SU-DHL-6 (cell line): ENCODE results near the gene RIC1.

ENCODE experiments used
- H2AFZ ChIP-seq: fragments of 200-600 bp; sonication (generic); 2 replicates; pipeline ENCODE4 v1.6.1; 2014; ENCODE audit warnings: low read depth, mild to moderate bottlenecking, moderate library complexity, mixed read lengths, antibody characterized with exemption, low read length; ENCODE audit not compliant: severe bottlenecking
- H3F3A ChIP-seq: fragments of 200-600 bp; shearing (Covaris generic); 2 replicates; pipeline ENCODE4 v1.6.0; 2016; ENCODE audit warnings: antibody characterized with exemption, mild to moderate bottlenecking; ENCODE audit not compliant: insufficient read depth
- H3K27ac ChIP-seq: fragments of 200-600 bp; sonication (generic); 2 replicates; pipeline ENCODE4 v1.5.1; 2016; ENCODE audit warnings: low read depth, mild to moderate bottlenecking, low read length, moderate library complexity, mixed read lengths
- H3K27me3 ChIP-seq: fragments of 200-600 bp; sonication (generic), shearing (Covaris generic); 2 replicates; pipeline ENCODE4 v1.6.0; 2014; ENCODE audit warnings: mild to moderate bottlenecking, low read length
- H3K36me3 ChIP-seq: fragments of 200-600 bp; sonication (generic); 2 replicates; pipeline ENCODE4 v1.6.1; 2014; ENCODE audit warnings: mild to moderate bottlenecking, low read length, mixed read lengths
- H3K4me2 ChIP-seq: fragments of 300-600, 200-600 bp; shearing (Covaris generic), sonication (generic); 2 replicates; pipeline ENCODE4 v1.6.0; 2014; ENCODE audit warnings: low read length, low read depth, mild to moderate bottlenecking; ENCODE audit not compliant: poor library complexity, severe bottlenecking
- H3K4me3 ChIP-seq: fragments of 200-600 bp; sonication (generic); 2 replicates; pipeline ENCODE4 v1.5.1; 2014; ENCODE audit warnings: antibody characterized with exemption, low read length, mild to moderate bottlenecking, mixed read lengths; ENCODE audit not compliant: insufficient read depth, poor library complexity, severe bottlenecking
- H3K79me2 ChIP-seq: fragments of 200-600 bp; sonication (generic); 2 replicates; pipeline ENCODE4 v1.6.1; 2014; ENCODE audit warnings: mild to moderate bottlenecking, low read length, moderate library complexity; ENCODE audit not compliant: insufficient read depth
- H3K9ac ChIP-seq: fragments of 200-600 bp; sonication (generic); 2 replicates; pipeline ENCODE4 v1.7.0; 2014; ENCODE audit warnings: mild to moderate bottlenecking, low read length
- H3K9me2 ChIP-seq: fragments of 200-600 bp; sonication (generic); replicated peaks from 2 replicates; pipeline ENCODE4 v1.6.1; 2014; ENCODE audit warnings: low read length; ENCODE audit not compliant: insufficient read depth
- H3K9me3 ChIP-seq: fragments of 200-600 bp; sonication (generic); 2 replicates; pipeline ENCODE4 v1.6.1; 2014; ENCODE audit warnings: low read length, mixed read lengths; ENCODE audit not compliant: insufficient read depth
- H4K20me1 ChIP-seq: fragments of 200-600 bp; sonication (generic); 2 replicates; pipeline ENCODE4 v1.6.1; 2014; ENCODE audit warnings: low read depth, mild to moderate bottlenecking, antibody characterized with exemption, low read length, moderate library complexity, mixed read lengths
- CTCF ChIP-seq: fragments of 200-600 bp; sonication (generic); IDR thresholded peaks from one replicate; pipeline ENCODE4 v1.5.1; 2017; ENCODE audit warnings: antibody characterized with exemption, mild to moderate bottlenecking, low read length, moderate library complexity; ENCODE audit not compliant: insufficient read depth, poor library complexity, severe bottlenecking
- EZH2phosphoT487 ChIP-seq: fragments of 200-600 bp; sonication (generic), shearing (Covaris generic); conservative IDR thresholded peaks from 2 replicates; pipeline ENCODE4 v1.6.1; 2018; ENCODE audit warnings: mild to moderate bottlenecking, antibody characterized with exemption, low read length, moderate library complexity, mixed read lengths

RIC1 gene

GRCh38 chr9:5643005-5643624 lies 14.2 kb downstream of the RIC1 start:
- Histone ChIP-seq H3K4me2 (no peak overlapping the region), H3K36me3 (no peaks in the 10 kb centered on the region)

GRCh38 chr9:5644501-5644900 lies 15.6 kb downstream of the RIC1 start:
- H3K79me2 ChIP-seq: peaks cover 100% of the 10 kb centered on the region
- H4K20me1 ChIP-seq: peaks cover 24% of the 10 kb centered on the region; the same call in 1 of the 2 replicates
- no peaks in the 10 kb centered on the region; the same call in 1 of the 2 replicates for H3F3A ChIP-seq
- no peak overlapping the region for H3K4me2 ChIP-seq
- no peaks in the 10 kb centered on the region for H3K36me3 ChIP-seq
- no peak for TF ChIP-seq CTCF
- TF ChIP-seq EZH2phosphoT487: no peak
- no peak overlapping the region for H3K9ac ChIP-seq
- H3K4me3 ChIP-seq: no peak overlapping the region
- H3K27me3 ChIP-seq: no peaks in the 10 kb centered on the region
- no peak overlapping the region for H3K27ac ChIP-seq
- no peaks in the 10 kb centered on the region for H3K9me2 ChIP-seq
- no peak overlapping the region for H2AFZ ChIP-seq
- no peaks in the 10 kb centered on the region for H3K9me3 ChIP-seq

More at GRCh38 chr9:5643005-5643624, 14.2 kb downstream of the RIC1 start:
- Histone ChIP-seq H3K9me2 (no peaks in the 10 kb centered on the region), H3K79me2 (peaks cover 100% of the 10 kb centered on the region), H3K9me3 (no peaks in the 10 kb centered on the region), H3K4me3 (no peak overlapping the region), H3F3A (no peaks in the 10 kb centered on the region; the same call in 1 of the 2 replicates), H3K27me3 (no peaks in the 10 kb centered on the region), H2AFZ (no peak overlapping the region), H3K9ac (no peak overlapping the region), H3K27ac (no peak overlapping the region), H4K20me1 (peaks cover 27% of the 10 kb centered on the region; the same call in 1 of the 2 replicates)
- TF ChIP-seq EZH2phosphoT487 (no peak), CTCF (no peak)

- H3K9me2 ChIP-seq: no peaks in the 10 kb centered on the region
- H3K36me3 ChIP-seq: no peaks in the 10 kb centered on the region
- H4K20me1 ChIP-seq: peaks cover 24% of the 10 kb centered on the region; the same call in 1 of the 2 replicates
- H2AFZ ChIP-seq: no peak overlapping the region
- H3K4me3 ChIP-seq: no peak overlapping the region
- no peaks in the 10 kb centered on the region for H3K9me3 ChIP-seq
- H3K4me2 ChIP-seq: peak overlapping the region; percentile 1
- H3F3A ChIP-seq: no peaks in the 10 kb centered on the region; the same call in 1 of the 2 replicates
- H3K27me3 ChIP-seq: no peaks in the 10 kb centered on the region
- peaks cover 100% of the 10 kb centered on the region for H3K79me2 ChIP-seq
- TF ChIP-seq EZH2phosphoT487 (no peak), CTCF (no peak)
- no peak overlapping the region for H3K27ac ChIP-seq
- H3K9ac ChIP-seq: no peak overlapping the region
These were observed 17.2 kb downstream of the RIC1 start for GRCh38 chr9:5646116-5646515.
